Thymus (tissue), 11 donors: ENCODE measurements around the gene BLOC1S3. TPM values are rescaled to one million over a fixed set of nuclear protein-coding genes. Genes with fewer than 3 reads are reported as not detected.

Source experiments
- DNase-seq, 9 donors: peaks; one replicate each; pipeline ENCODE4 v3.0.0-alpha.2; 2013; ENCODE audit warnings: low spot score in 9 of 9, low read depth in 6 of 9, missing footprints in 1 of 9
- H3K27ac ChIP-seq, 2 donors: one replicate each; pipeline ENCODE4 v1.5.1; 2013; ENCODE audit warnings: control low read depth in 1 of 2, low read depth in 1 of 2, low read length in 1 of 2, mild to moderate bottlenecking in 1 of 2, moderate library complexity in 1 of 2
- H3K27me3 ChIP-seq, 2 donors: one replicate each; pipeline ENCODE4 v1.5.1; 2013; ENCODE audit warnings: low read length in 1 of 2; ENCODE audit not compliant: control insufficient read depth in 2 of 2, insufficient read depth in 1 of 2
- H3K36me3 ChIP-seq, 2 donors: one replicate each; pipeline ENCODE4 v1.5.1; 2013; ENCODE audit warnings: low read length in 1 of 2, mild to moderate bottlenecking in 1 of 2, moderate library complexity in 1 of 2; ENCODE audit not compliant: control insufficient read depth in 2 of 2, insufficient read depth in 2 of 2
- H3K4me1 ChIP-seq, 2 donors: one replicate each; pipeline ENCODE4 v1.5.1; 2013; ENCODE audit warnings: low read length in 2 of 2; ENCODE audit not compliant: control insufficient read depth in 2 of 2, insufficient read depth in 2 of 2
- H3K4me3 ChIP-seq, 2 donors: one replicate each; pipeline ENCODE4 v1.5.1; 2013; ENCODE audit warnings: low read length in 2 of 2, control low read depth in 1 of 2, mild to moderate bottlenecking in 1 of 2
- H3K9me3 ChIP-seq, 2 donors: one replicate each; pipeline ENCODE4 v1.5.1; 2013; ENCODE audit warnings: low read length in 1 of 2, mild to moderate bottlenecking in 1 of 2; ENCODE audit not compliant: control insufficient read depth in 2 of 2, insufficient read depth in 1 of 2
- WGBS: extraction: QIAGEN DNeasy Blood & Tissue Kit; methylation state at CpG from one replicate; pipeline ENCODE4 v1.1.7; 2013; 5-methylcytosine and 5-hydroxymethylcytosine counted together
- polyA plus RNA-seq: library from polyadenylated mRNA; stranded (reverse); fragments of 200-250 nt; gene quantifications from one replicate; pipeline ENCODE4 v1.2.3, GENCODE V29; 2013
- total RNA-seq: library from RNA; stranded (reverse); fragments of 120-200 nt; gene quantifications from one replicate; pipeline ENCODE4 v1.2.4, GENCODE V29; 2013
- donor health status: healthy.

BLOC1S3 gene
- total and polyA plus RNA-seq, 2 donors: 1.5 to 6.3 TPM

DNA sequence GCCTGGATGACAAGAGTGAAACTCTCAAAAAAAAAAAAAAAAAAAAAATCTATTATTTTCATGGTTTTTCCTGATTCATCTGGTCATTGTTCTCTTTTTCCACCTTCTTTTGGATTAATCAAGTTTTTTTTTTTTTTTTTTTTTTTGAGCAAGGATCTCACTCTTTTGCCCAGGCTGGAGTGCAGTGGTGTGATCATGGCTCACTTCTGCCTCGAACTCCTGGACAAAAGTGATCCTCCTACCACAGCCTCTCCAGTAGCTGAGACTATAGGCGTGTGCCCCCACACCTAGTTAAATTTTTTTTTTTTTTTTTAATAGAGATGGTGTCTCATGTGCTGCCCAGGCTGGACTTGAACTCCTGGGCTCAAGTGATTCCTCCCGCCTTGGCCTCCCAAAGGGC is 27.7 kb downstream of the BLOC1S3 start:
- Histone ChIP-seq H3K9me3 (no peaks in the 10 kb centered on the region), H3K4me1 (no peaks in the 10 kb centered on the region), H3K36me3 (no peaks in the 10 kb centered on the region), H3K4me3 (no peak overlapping the region), H3K27me3 (peaks cover 0 to 9% of the 10 kb centered on the region in 2 donors), H3K27ac (no peak overlapping the region)
- DNase-seq: no peak
- WGBS: 98% methylated on average over 3 of the region's 3 CpGs

GRCh38 chr19:45211751-45212381 is 33.3 kb downstream of the BLOC1S3 start:
- WGBS: 34% methylated on average over 17 of the region's 17 CpGs
- Histone ChIP-seq H3K27me3 (peaks cover 18 to 59% of the 10 kb centered on the region in 2 donors), H3K4me1 (no peaks in the 10 kb centered on the region), H3K9me3 (no peaks in the 10 kb centered on the region), H3K36me3 (no peaks in the 10 kb centered on the region), H3K27ac (no peak overlapping the region), H3K4me3 (no peak overlapping the region)
- DNase-seq: no peak

DNA sequence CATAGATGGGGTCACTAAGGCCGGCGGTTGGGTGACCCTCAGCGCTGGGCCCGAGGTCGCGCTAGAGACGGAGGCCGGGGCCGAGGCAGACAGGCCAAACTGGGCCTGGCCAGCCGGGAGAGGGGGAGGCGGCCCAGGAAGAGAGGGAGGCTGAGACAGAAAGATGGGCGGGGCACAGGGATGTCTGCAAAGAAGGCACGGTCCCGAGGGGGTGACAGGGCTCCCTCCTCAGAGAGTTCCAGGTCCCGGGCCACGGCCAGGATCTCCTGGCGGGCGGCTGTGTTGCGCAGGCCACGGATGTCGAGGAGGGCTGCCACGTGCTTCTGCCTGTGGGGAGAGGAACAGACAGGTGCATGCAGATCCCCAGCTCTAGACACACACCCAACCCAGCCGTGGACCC is 34.4 kb downstream of the BLOC1S3 start:
- DNase-seq: no peak
- H3K27me3 ChIP-seq: peaks cover 30 to 71% of the 10 kb centered on the region in 2 donors
- no peak overlapping the region for H3K27ac ChIP-seq
- 96% methylated on average over 23 of the region's 23 CpGs for WGBS
- no peaks in the 10 kb centered on the region for H3K4me1 ChIP-seq
- H3K4me3 ChIP-seq: no peak overlapping the region
- no peaks in the 10 kb centered on the region for H3K36me3 ChIP-seq
- no peaks in the 10 kb centered on the region for H3K9me3 ChIP-seq

DNA sequence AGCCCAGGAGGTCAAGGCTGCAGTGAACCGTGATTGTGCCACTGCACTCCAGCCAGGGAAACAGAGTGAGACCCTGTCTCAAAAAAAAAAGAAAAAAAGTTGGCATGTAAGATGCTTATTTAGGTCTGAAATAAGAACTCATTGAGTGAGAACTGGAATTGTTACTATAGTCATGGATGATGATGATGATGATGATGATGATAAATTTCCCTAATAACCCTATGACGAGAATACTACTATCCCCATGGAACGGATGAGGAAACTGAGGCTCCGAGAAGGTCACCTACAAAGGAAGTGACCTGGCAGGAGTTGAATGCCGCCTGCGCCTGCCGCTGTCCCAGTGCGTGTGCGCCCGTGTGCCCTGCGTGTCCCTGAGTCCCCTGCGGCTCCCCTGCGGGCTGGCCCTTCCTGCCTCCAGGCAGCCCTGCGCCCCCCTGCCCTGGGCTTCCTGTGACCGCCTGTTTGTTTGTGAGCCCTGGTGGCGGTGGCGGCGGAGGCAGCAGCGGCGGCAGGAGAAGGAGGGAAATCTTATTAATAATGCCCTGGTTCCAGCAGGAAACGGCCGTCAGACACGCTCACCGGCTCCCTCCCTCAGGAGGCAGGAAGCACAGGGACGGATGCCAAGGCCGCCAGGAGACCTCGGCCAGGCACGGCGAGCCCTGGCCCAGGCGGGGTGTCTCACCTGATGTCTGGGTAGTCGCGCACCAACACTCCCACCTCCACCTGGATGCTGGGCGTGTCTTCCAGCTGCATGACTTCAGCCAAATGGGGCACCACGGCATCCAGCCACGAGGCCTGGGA is 37.0 kb downstream of the BLOC1S3 start:
- Histone ChIP-seq H3K27ac (no peak overlapping the region), H3K36me3 (no peaks in the 10 kb centered on the region), H3K4me3 (no peak overlapping the region), H3K9me3 (no peaks in the 10 kb centered on the region), H3K4me1 (no peaks in the 10 kb centered on the region), H3K27me3 (peaks cover 37 to 93% of the 10 kb centered on the region in 2 donors)
- 9% methylated on average over 35 of the region's 35 CpGs for WGBS
- DNase-seq: no peak

DNA sequence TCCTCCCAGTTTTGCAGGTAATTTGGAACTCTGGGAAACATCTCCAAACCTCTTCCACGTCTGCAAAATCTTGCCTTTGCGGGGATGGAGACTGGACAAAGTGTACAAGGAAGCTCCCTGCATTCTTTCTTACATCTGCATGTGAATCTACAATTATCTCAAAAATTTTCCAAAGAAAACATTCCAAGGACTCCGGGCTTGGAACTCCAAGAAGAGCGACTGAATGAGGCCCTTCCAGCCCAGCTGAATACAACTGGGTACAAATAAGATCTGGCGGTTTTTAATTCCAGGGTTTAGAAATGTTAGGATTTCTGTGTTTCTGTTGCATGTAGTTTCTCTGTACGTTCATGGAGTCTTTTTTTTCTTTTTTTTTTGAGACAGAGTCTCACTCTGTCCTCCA is 38.1 kb downstream of the BLOC1S3 start:
- no peak for DNase-seq
- no peaks in the 10 kb centered on the region for H3K4me1 ChIP-seq
- no peak overlapping the region for H3K27ac ChIP-seq
- no peaks in the 10 kb centered on the region for H3K36me3 ChIP-seq
- H3K4me3 ChIP-seq: no peak overlapping the region
- no peaks in the 10 kb centered on the region for H3K9me3 ChIP-seq
- H3K27me3 ChIP-seq: peaks cover 37 to 89% of the 10 kb centered on the region in 2 donors
- 84% methylated on average over 6 of the region's 6 CpGs for WGBS

DNA sequence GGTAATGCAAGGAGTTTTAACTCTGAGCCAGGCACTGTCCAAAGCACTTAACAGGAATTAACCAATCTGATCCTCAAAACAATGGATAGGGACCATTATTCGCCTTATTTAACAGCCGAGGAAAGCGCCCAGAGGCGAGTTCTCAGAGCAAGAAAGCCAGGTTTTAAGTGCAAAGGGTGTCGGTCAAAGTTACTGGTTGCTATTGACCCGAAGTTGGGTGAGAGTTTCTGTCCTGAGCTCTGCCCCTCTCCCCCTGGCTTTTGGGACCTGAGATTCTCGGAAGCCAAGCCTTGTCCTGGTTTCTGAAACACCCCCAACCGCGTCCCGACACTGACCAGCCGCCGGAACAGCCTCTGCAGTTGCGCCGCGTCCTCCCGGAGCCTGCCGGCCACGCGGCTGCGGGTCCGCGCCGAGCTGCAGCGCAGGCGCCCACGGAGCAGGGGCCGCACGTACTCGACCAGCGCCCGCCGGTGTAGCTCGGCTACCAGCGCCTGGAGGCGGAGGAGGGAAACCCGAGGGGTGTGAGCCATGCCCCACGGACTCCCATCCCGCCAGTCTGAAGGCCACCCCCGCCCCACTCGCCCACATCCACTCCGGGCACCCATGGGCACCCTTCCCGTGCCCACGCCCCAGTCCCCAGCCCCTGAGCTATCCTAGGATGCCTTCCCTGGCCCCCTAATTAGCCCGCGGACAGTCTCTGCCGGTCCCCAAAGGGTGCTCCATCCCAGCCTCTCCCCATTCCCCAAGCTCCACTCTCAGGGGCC is 38.8 kb downstream of the BLOC1S3 start:
- Histone ChIP-seq H3K36me3 (no peaks in the 10 kb centered on the region), H3K4me1 (no peaks in the 10 kb centered on the region), H3K27me3 (peaks cover 37 to 84% of the 10 kb centered on the region in 2 donors), H3K9me3 (no peaks in the 10 kb centered on the region), H3K27ac (no peak overlapping the region), H3K4me3 (no peak overlapping the region)
- no peak for DNase-seq
- WGBS: 28% methylated on average over 46 of the region's 46 CpGs

DNA sequence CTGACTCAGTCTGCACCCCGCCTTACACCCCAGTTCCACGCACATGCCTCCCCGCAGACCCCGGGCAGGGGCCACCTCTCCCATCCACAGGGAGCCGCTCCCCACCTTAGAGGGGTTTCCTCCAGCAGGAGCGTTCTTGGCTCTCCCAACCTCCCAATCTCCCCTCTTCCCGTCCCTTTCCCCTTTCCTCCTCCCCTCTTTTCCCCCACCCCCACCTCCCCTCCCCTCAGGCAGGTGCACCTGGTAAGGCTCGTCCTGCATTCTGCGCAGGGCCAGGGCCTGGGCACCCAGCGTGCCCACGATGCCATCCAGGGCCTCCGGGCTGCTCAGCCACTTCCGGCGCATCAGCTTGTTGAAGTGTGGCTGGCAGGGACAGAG is 39.4 kb downstream of the BLOC1S3 start:
- Histone ChIP-seq H3K4me3 (no peak overlapping the region), H3K4me1 (no peaks in the 10 kb centered on the region), H3K27me3 (peaks cover 37 to 82% of the 10 kb centered on the region in 2 donors), H3K36me3 (no peaks in the 10 kb centered on the region), H3K9me3 (no peaks in the 10 kb centered on the region), H3K27ac (no peak overlapping the region)
- DNase-seq: no peak
- 78% methylated on average over 14 of the region's 14 CpGs for WGBS

DNA sequence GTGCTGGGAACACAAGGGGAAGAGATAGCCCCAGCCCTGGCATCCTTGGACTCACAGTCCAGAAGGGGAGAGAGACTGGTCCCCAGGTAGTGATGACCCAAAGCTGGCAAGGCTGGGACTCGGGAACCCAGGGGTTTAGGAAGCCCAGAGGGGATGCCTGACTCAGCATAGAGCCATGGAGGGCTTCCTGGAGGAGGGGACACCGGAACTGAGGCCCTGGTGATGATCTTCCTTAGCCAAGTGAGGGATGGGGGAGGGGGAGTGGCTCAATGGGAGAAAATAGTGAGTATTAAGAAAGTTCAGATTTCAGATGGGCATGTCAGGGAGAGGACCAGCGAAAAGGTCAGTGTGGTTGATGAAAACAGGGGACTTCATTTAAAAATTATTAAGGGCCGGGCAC is 39.8 kb downstream of the BLOC1S3 start:
- Histone ChIP-seq H3K9me3 (no peaks in the 10 kb centered on the region), H3K4me3 (no peak overlapping the region), H3K27ac (no peak overlapping the region), H3K27me3 (peaks cover 37 to 77% of the 10 kb centered on the region in 2 donors), H3K4me1 (no peaks in the 10 kb centered on the region), H3K36me3 (no peaks in the 10 kb centered on the region)
- WGBS: 69% methylated on average over 4 of the region's 4 CpGs
- DNase-seq: no peak
